Activated naive CD4-positive, alpha-beta T cell treated with anti-CD3 and anti-CD28 coated beads, Interleukin-2, amount 10 ng/mL, durations not matched to agents 7 days and 5 days (primary cell): ENCODE measurements around the gene RILP.
"Not testable (repeated sequence)": the region's sequence is repeated elsewhere in the genome, so short reads cannot be mapped to it uniquely, and the experiment has no call there.

ENCODE experiments used
- CTCF ChIA-PET: fragments of 350-600 bp; sonication (Branson Sonifier 250); formaldehyde crosslinking; loops from one replicate; lab custom pipeline; 2021; ENCODE audit warnings: antibody characterized with exemption; lab: Charles Lee
- DNase-seq: peaks from one replicate; pipeline ENCODE4 v3.0.0-alpha.2; 2020
- H3K27ac Mint-ChIP-seq: one replicate; pipeline ENCODE4 v1.8.0; 2021; ENCODE audit warnings: mild to moderate bottlenecking, moderate library complexity, mixed read lengths
- H3K27me3 Mint-ChIP-seq: one replicate; pipeline ENCODE4 v1.8.0; 2021; ENCODE audit warnings: mild to moderate bottlenecking, mixed read lengths
- H3K36me3 Mint-ChIP-seq: one replicate; pipeline ENCODE4 v1.8.0; 2021; ENCODE audit warnings: mixed read lengths
- H3K4me1 Mint-ChIP-seq: one replicate; pipeline ENCODE4 v1.8.0; 2021; ENCODE audit warnings: mixed read lengths
- H3K4me3 Mint-ChIP-seq: one replicate; pipeline ENCODE4 v1.8.0; 2021; ENCODE audit warnings: mild to moderate bottlenecking, moderate library complexity, mixed read lengths
- H3K9me3 Mint-ChIP-seq: one replicate; pipeline ENCODE4 v1.8.0; 2021; ENCODE audit warnings: mixed read lengths

RILP gene

GRCh38 chr17:1658100-1658499 lies 8.4 kb upstream of the RILP start:
- CTCF ChIA-PET: interaction anchor here (1.0 to 4.0 kb wide), 2 partner anchors 9 to 12 kb away, joined by 3 to 19 read pairs; partner anchors contain the start of gene RILP
- no peak overlapping the region for H3K27ac Mint-ChIP-seq
- no peaks in the 10 kb centered on the region for H3K4me1 Mint-ChIP-seq
- no peaks in the 10 kb centered on the region for H3K9me3 Mint-ChIP-seq
- no peak for DNase-seq
- H3K36me3 Mint-ChIP-seq: peaks cover 72% of the 10 kb centered on the region
- H3K27me3 Mint-ChIP-seq: no peaks in the 10 kb centered on the region
- no peak overlapping the region for H3K4me3 Mint-ChIP-seq

- CTCF ChIA-PET: no interaction called here
- DNase-seq: no peak
- H3K27me3 Mint-ChIP-seq: peaks cover 2% of the 10 kb centered on the region
- no peak overlapping the region for H3K27ac Mint-ChIP-seq
- H3K4me3 Mint-ChIP-seq: no peak overlapping the region
- peaks cover 60% of the 10 kb centered on the region for H3K36me3 Mint-ChIP-seq
- H3K4me1 Mint-ChIP-seq: peaks cover 8% of the 10 kb centered on the region
- no peaks in the 10 kb centered on the region for H3K9me3 Mint-ChIP-seq
Observed at GRCh38 chr17:1653735-1654134, 4.1 kb upstream of the RILP start.

GRCh38 chr17:1652794-1653193 lies 3.1 kb upstream of the RILP start:
- not testable (repeated sequence) for H3K4me3 Mint-ChIP-seq, DNase-seq, H3K27me3 Mint-ChIP-seq, H3K9me3 Mint-ChIP-seq
- Mint-ChIP-seq H3K27ac (peak overlapping the region; percentile 72), H3K36me3 (peaks cover 50% of the 10 kb centered on the region), H3K4me1 (peaks cover 11% of the 10 kb centered on the region)
- CTCF ChIA-PET: interaction anchor here (1.9 kb wide), 1 partner anchor 16 kb away, joined by 7 read pairs; no protein-coding TSS in a partner anchor

- H3K27me3 Mint-ChIP-seq: peaks cover 10% of the 10 kb centered on the region
- peaks cover 43% of the 10 kb centered on the region for H3K36me3 Mint-ChIP-seq
- no peak overlapping the region for H3K4me3 Mint-ChIP-seq
- no peaks in the 10 kb centered on the region for H3K9me3 Mint-ChIP-seq
- no peak overlapping the region for H3K27ac Mint-ChIP-seq
- DNase-seq: no peak
- CTCF ChIA-PET: interaction anchor here (0.5 to 1.9 kb wide), 3 partner anchors 18 to 283 kb away, joined by 3 to 7 read pairs (median 3); no protein-coding TSS in a partner anchor
- H3K4me1 Mint-ChIP-seq: peaks cover 15% of the 10 kb centered on the region
Observed at GRCh38 chr17:1651559-1651844, 1.8 kb upstream of the RILP start.

- Mint-ChIP-seq H3K9me3 (no peaks in the 10 kb centered on the region), H3K27me3 (peaks cover 16% of the 10 kb centered on the region), H3K36me3 (peaks cover 38% of the 10 kb centered on the region), H3K4me3 (no peak overlapping the region), H3K4me1 (peaks cover 18% of the 10 kb centered on the region), H3K27ac (peak overlapping the region; percentile 37)
- DNase-seq: no peak
- CTCF ChIA-PET: interaction anchor here (1.0 to 1.9 kb wide), 2 partner anchors 18 to 77 kb away, joined by 3 to 7 read pairs; no protein-coding TSS in a partner anchor
Observed at GRCh38 chr17:1650731-1651558, 1.3 kb upstream of the RILP start.

GRCh38 chr17:1648963-1649843 lies 463 bp downstream of the RILP start:
- peaks cover 28% of the 10 kb centered on the region for H3K36me3 Mint-ChIP-seq
- DNase-seq: peak; percentile 96
- H3K27me3 Mint-ChIP-seq: peaks cover 33% of the 10 kb centered on the region
- H3K4me1 Mint-ChIP-seq: peaks cover 35% of the 10 kb centered on the region
- no peaks in the 10 kb centered on the region for H3K9me3 Mint-ChIP-seq
- H3K4me3 Mint-ChIP-seq: peak overlapping the region; percentile 69
- CTCF ChIA-PET: interaction anchor here (0.6 to 2.7 kb wide), 14 partner anchors 11 to 376 kb away, joined by 3 to 19 read pairs (median 4); partner anchors contain the start of genes SLC43A2 and YWHAE
- peak overlapping the region; percentile 76 for H3K27ac Mint-ChIP-seq

- Mint-ChIP-seq H3K27ac (peak overlapping the region; percentile 68), H3K9me3 (no peaks in the 10 kb centered on the region), H3K4me3 (peak overlapping the region; percentile 69), H3K4me1 (peaks cover 39% of the 10 kb centered on the region), H3K27me3 (peaks cover 38% of the 10 kb centered on the region), H3K36me3 (peaks cover 20% of the 10 kb centered on the region)
- DNase-seq: no peak
- CTCF ChIA-PET: interaction anchor here (1.0 to 2.7 kb wide), 11 partner anchors 12 to 377 kb away, joined by 3 to 19 read pairs (median 4); partner anchors contain the start of genes SLC43A2 and YWHAE
Observed at GRCh38 chr17:1648173-1648962, 1.3 kb downstream of the RILP start.

GRCh38 chr17:1647802-1648171 lies 1.9 kb downstream of the RILP start:
- no peak for DNase-seq
- H3K4me3 Mint-ChIP-seq: peak overlapping the region; percentile 60

GRCh38 chr17:1646199-1646875 lies 3.3 kb downstream of the RILP start:
- peaks cover 42% of the 10 kb centered on the region for H3K4me1 Mint-ChIP-seq
- no peak overlapping the region for H3K4me3 Mint-ChIP-seq
- H3K9me3 Mint-ChIP-seq: no peaks in the 10 kb centered on the region
- peaks cover 7% of the 10 kb centered on the region for H3K36me3 Mint-ChIP-seq
- CTCF ChIA-PET: interaction anchor here (0.6 kb wide), 1 partner anchor 72 kb away, joined by 3 read pairs; no protein-coding TSS in a partner anchor
- H3K27ac Mint-ChIP-seq: peak overlapping the region; percentile 50
- no peak for DNase-seq
- H3K27me3 Mint-ChIP-seq: peaks cover 38% of the 10 kb centered on the region

More at GRCh38 chr17:1647802-1648171, 1.9 kb downstream of the RILP start:
- CTCF ChIA-PET: interaction anchor here (1.1 to 2.7 kb wide), 9 partner anchors 12 to 378 kb away, joined by 3 to 19 read pairs (median 4); partner anchors contain the start of genes SLC43A2 and YWHAE
- peaks cover 38% of the 10 kb centered on the region for H3K27me3 Mint-ChIP-seq
- no peaks in the 10 kb centered on the region for H3K9me3 Mint-ChIP-seq
- peaks cover 39% of the 10 kb centered on the region for H3K4me1 Mint-ChIP-seq
- H3K27ac Mint-ChIP-seq: no peak overlapping the region
- peaks cover 14% of the 10 kb centered on the region for H3K36me3 Mint-ChIP-seq

- no peak for DNase-seq
- Mint-ChIP-seq H3K9me3 (no peaks in the 10 kb centered on the region), H3K27ac (peak within 1 kb of the TSS; percentile 50), H3K4me1 (peaks cover 42% of the 10 kb centered on the region), H3K27me3 (peaks cover 38% of the 10 kb centered on the region), H3K4me3 (peak within 1 kb of the TSS; percentile 75), H3K36me3 (peaks cover under 1% of the 10 kb centered on the region)
- CTCF ChIA-PET: interaction anchor here (0.6 to 1.7 kb wide), 2 partner anchors 71 kb away, joined by 3 to 4 read pairs; no protein-coding TSS in a partner anchor
Observed at GRCh38 chr17:1645207-1646171, 4.2 kb downstream of the RILP start, which contains the start of gene SCARF1. Gene SCARF1, minus strand, starts transcription at chr17:1645732. Its CDS starts 35 bp downstream, at chr17:1645697.

GRCh38 chr17:1644493-1645206 lies 5.0 kb downstream of the RILP start:
- Mint-ChIP-seq H3K4me1 (peaks cover 34% of the 10 kb centered on the region), H3K36me3 (no peaks in the 10 kb centered on the region), H3K27ac (peak overlapping the region; percentile 83), H3K4me3 (peak overlapping the region; percentile 75), H3K9me3 (no peaks in the 10 kb centered on the region), H3K27me3 (peaks cover 38% of the 10 kb centered on the region)
- CTCF ChIA-PET: interaction anchor here (1.7 kb wide), 1 partner anchor 70 kb away, joined by 4 read pairs; no protein-coding TSS in a partner anchor
- peak; percentile 53 for DNase-seq
